SU-DHL-6 (cell line): ENCODE data around the gene PDE4B.

Source experiments
- EZH2phosphoT487 ChIP-seq: fragments of 200-600 bp; sonication (generic), shearing (Covaris generic); conservative IDR thresholded peaks from 2 replicates; pipeline ENCODE4 v1.6.1; 2018; ENCODE audit warnings: mild to moderate bottlenecking, antibody characterized with exemption, low read length, moderate library complexity, mixed read lengths
- TF ChIP-seq, protein P1 (sequence below): fragments of 200-600 bp; sonication (generic); IDR thresholded peaks from one replicate; pipeline ENCODE4 v1.5.1; 2017; ENCODE audit warnings: antibody characterized with exemption, mild to moderate bottlenecking, low read length, moderate library complexity; ENCODE audit not compliant: insufficient read depth, poor library complexity, severe bottlenecking

DNA sequence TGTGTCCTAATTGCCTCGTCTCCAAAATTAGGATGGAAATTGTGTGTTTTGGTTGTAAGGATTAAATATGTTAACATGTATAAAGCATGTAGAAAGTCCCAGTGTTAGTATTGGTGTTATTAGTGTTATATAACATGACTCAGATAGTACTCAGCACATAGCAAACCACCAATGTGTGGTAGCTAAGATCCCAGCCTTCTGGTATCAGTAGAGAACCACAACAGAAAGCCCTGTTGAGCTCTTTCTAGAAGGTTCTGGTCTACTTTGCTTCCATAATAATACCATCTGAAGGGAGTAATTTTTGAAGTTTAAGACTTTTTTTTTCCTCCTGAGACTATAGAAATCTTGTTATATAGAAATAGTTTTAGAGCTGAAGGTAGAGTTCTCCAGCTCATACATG is 481.9 kb downstream of the PDE4B start:
- TF ChIP-seq, protein P1, sequence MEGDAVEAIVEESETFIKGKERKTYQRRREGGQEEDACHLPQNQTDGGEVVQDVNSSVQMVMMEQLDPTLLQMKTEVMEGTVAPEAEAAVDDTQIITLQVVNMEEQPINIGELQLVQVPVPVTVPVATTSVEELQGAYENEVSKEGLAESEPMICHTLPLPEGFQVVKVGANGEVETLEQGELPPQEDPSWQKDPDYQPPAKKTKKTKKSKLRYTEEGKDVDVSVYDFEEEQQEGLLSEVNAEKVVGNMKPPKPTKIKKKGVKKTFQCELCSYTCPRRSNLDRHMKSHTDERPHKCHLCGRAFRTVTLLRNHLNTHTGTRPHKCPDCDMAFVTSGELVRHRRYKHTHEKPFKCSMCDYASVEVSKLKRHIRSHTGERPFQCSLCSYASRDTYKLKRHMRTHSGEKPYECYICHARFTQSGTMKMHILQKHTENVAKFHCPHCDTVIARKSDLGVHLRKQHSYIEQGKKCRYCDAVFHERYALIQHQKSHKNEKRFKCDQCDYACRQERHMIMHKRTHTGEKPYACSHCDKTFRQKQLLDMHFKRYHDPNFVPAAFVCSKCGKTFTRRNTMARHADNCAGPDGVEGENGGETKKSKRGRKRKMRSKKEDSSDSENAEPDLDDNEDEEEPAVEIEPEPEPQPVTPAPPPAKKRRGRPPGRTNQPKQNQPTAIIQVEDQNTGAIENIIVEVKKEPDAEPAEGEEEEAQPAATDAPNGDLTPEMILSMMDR: no peak
- TF ChIP-seq EZH2phosphoT487: no peak
